Activated CD8-positive, alpha-beta memory T cell treated with anti-CD3 and anti-CD28 coated beads for 24 hours (primary cell): ENCODE results near the gene ATP6V0A1.

ENCODE experiments used
- DNase-seq: peaks from one replicate; pipeline ENCODE4 v3.0.0-alpha.2; 2020

The ATP6V0A1 gene

GRCh38 chr17:42563950-42564349, 105.3 kb downstream of the ATP6V0A1 start:
- DNase-seq = no peak

- DNase-seq = no peak
These were observed 106.3 kb downstream of the ATP6V0A1 start for GRCh38 chr17:42564815-42565522.

- no peak for DNase-seq
These were observed 107.0 kb downstream of the ATP6V0A1 start for GRCh38 chr17:42565523-42566214.

DNA sequence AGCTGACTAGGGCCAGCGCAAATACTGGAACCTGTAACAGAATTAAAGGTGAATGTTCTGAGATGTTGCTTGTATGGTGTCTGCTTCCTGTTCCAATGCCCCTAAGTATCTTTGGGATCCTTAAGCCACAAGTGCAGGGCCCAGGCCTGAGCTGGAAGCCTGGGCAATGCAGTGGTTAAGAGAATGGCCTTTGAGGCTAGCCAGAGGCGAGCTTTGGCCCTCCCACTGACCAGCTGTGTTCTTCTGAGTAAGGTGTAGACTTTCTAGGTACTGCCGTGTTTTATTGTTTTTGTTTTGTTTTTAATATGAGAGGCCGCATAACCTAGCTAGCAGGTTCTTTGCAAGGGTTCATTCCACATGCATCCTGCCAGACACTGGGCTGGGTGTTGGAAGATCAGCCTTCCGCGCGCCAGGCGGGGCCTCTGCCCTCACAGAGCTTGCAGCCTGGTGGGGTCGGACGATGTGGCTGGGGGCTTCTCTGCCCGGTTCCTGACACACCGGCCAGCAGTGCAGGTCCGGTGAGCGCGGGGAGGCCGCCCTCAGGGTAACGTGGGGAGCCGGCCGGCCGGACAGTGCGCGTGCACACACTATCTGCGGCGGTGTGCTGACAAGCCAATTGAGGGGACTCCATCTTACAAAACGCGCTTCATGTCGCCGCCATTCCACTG, 107.7 kb downstream of the ATP6V0A1 start:
- DNase-seq = no peak

DNA sequence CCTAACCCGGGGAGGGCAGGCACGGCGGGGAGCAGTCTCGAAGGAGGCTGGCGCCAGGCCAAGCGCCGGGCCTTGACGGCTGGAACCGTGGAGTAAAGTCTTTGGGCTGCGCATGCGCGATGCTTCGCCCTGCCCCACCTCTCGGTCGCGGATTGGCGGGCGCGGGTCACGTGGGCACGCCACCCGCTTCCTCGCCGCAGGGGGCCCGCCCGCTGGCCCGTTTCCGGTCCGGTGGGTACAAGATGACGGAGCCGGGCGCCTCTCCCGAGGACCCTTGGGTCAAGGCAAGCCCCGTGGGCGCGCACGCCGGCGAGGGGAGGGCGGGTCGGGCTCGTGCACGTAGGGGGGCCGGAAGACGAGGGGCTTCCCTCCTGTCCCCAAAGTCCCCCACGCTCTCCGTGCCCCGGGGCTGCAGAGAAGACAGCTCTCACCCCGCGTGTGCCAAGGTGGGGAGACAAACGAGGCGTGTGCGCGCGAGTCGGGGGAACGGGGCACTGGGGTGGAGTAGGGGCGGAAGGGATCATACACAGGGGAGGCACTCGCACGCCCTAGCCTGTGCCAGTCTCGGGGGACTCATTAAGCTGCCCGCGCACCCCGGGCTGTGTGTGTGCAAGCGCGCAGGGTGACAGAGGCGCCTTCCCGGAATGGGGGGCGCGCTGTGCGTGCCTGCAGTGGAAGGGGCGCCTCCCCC, 108.3 kb downstream of the ATP6V0A1 start, which contains the start of gene MLX:
Gene MLX (plus strand): TSS at position 218 of the 691 bp plus-strand sequence. CDS start 25 bp downstream, at position 243.
- DNase-seq = peak; percentile 96

DNA sequence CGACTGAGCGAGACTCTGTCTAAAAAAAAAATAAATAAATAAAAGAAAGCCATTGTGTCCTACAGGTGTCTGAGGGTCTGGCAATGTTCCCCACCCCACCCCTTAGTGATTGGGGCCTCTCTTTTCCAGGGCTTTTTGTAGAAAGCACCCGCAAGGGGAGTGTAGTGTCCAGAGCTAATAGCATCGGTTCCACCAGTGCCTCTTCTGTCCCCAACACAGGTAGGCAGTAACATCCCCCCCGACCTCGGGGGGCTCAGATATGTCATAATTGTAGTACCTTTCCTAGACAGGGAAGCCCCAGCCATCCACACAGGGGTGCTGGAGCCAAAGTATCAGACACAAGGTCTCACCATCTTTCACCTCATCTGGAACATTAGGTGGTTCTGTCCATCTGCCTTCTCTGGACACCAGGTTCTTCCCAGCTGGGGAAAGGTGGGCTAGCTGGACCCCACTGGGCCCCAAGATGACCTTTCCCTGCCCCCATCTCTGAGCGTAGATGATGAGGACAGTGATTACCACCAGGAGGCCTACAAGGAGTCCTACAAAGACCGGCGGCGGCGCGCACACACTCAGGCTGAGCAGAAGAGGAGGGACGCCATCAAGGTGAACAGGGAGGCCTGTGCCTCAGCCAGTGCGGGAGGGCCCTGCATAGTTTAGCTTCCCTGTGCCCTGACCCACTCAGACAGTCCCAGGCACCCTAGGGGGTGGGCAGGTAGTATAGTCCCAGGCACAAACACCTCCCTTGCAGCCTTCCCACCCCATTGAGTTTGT, 109.8 kb downstream of the ATP6V0A1 start:
- no peak for DNase-seq

GRCh38 chr17:42571435-42572225, 113.0 kb downstream of the ATP6V0A1 start:
- DNase-seq = no peak
